PC-9 (cell line): Measurements from ENCODE around the gene TRABD.

Experiments
- CTCF ChIP-seq: fragments of 200-600 bp; sonication (generic); conservative IDR thresholded peaks from 2 replicates; pipeline ENCODE4 v1.6.1; 2017; ENCODE audit warnings: mixed run types, antibody characterized with exemption, mild to moderate bottlenecking, moderate library complexity
- EZH2 ChIP-seq: fragments of 200-600 bp; sonication (generic); IDR thresholded peaks from 2 replicates; pipeline ENCODE4 v1.8.0; 2017; ENCODE audit warnings: antibody characterized with exemption, low read depth

GRCh38 chr22:50228366-50228765, 42.7 kb downstream of the TRABD start:
- TF ChIP-seq CTCF: no peak
- no peak for TF ChIP-seq EZH2
